ENCODE measurements around the gene PCDHB4. TPM values are rescaled to one million over a fixed set of nuclear protein-coding genes. Genes with fewer than 3 reads are reported as not detected.
"Not testable (repeated sequence)": the region's sequence is repeated elsewhere in the genome, so short reads cannot be mapped to it uniquely, and the experiment has no call there.

The PCDHB4 gene
- total RNA-seq, 1 donor from 2014 or later = 2.0 TPM

- Mint-ChIP-seq H3K4me3 (ENCODE audit: unreplicated experiment) (peak within 1 kb of the TSS; percentile 77), H3K9me3 (ENCODE audit: low read depth) (peaks cover 72% of the 10 kb centered on the region), H3K27me3 (ENCODE audit: low read depth) (no peaks in the 10 kb centered on the region), H3K27ac (ENCODE audit: unreplicated experiment) (peak within 1 kb of the TSS; percentile 84), H3K36me3 (ENCODE audit: low read depth) (peaks cover 53% of the 10 kb centered on the region), H3K4me1 (ENCODE audit: low read depth) (no peaks in the 10 kb centered on the region)
- no peak for DNase-seq (ENCODE audit: low spot score)
- TF ChIP-seq, protein P1, sequence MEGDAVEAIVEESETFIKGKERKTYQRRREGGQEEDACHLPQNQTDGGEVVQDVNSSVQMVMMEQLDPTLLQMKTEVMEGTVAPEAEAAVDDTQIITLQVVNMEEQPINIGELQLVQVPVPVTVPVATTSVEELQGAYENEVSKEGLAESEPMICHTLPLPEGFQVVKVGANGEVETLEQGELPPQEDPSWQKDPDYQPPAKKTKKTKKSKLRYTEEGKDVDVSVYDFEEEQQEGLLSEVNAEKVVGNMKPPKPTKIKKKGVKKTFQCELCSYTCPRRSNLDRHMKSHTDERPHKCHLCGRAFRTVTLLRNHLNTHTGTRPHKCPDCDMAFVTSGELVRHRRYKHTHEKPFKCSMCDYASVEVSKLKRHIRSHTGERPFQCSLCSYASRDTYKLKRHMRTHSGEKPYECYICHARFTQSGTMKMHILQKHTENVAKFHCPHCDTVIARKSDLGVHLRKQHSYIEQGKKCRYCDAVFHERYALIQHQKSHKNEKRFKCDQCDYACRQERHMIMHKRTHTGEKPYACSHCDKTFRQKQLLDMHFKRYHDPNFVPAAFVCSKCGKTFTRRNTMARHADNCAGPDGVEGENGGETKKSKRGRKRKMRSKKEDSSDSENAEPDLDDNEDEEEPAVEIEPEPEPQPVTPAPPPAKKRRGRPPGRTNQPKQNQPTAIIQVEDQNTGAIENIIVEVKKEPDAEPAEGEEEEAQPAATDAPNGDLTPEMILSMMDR (IDR thresholded peaks at IDR 0.05) = peak; percentile 67
These were observed 13.6 kb downstream of the PCDHB4 start, which contains the start of gene PCDHB5 for GRCh38 chr5:141135030-141135717. Gene PCDHB5, plus strand, starts transcription at chr5:141135206. Its CDS starts 229 bp downstream, at chr5:141135435.

DNA sequence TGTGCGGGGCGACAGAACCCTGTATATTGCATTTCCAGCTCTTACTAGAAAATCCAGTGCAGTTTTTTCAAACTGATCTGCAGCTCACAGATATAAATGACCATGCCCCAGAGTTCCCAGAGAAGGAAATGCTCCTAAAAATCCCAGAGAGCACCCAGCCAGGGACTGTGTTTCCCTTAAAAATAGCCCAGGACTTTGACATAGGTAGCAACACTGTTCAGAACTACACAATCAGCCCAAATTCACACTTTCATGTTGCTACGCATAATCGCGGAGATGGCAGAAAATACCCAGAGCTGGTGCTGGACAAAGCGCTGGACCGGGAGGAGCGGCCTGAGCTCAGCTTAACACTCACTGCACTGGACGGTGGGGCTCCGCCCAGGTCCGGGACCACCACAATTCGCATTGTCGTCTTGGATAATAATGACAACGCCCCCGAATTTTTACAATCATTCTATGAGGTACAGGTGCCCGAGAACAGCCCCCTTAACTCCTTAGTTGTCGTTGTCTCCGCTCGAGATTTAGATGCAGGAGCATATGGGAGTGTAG lies 14.2 kb downstream of the PCDHB4 start:
- TF ChIP-seq, protein P1 (IDR thresholded peaks at IDR 0.05) = no peak
- Mint-ChIP-seq H3K36me3 (ENCODE audit: low read depth) (peaks cover 50% of the 10 kb centered on the region), H3K4me1 (ENCODE audit: low read depth) (no peaks in the 10 kb centered on the region), H3K4me3 (ENCODE audit: unreplicated experiment) (peak overlapping the region; percentile 77), H3K27me3 (ENCODE audit: low read depth) (no peaks in the 10 kb centered on the region), H3K27ac (ENCODE audit: unreplicated experiment) (peak overlapping the region; percentile 84), H3K9me3 (ENCODE audit: low read depth) (peaks cover 68% of the 10 kb centered on the region)
- no peak for DNase-seq (ENCODE audit: low spot score)

DNA sequence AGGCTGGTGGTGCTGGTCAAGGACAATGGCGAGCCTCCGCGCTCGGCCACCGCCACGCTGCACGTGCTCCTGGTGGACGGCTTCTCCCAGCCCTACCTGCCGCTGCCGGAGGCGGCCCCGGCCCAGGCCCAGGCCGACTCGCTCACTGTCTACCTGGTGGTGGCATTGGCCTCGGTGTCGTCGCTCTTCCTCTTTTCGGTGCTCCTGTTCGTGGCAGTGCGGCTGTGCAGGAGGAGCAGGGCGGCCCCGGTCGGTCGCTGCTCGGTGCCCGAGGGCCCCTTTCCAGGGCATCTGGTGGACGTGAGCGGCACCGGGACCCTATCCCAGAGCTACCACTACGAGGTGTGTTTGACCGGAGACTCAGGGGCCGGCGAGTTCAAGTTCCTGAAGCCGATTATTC lies 15.7 kb downstream of the PCDHB4 start:
- peaks cover 50% of the 10 kb centered on the region for H3K36me3 Mint-ChIP-seq (ENCODE audit: low read depth)
- H3K9me3 Mint-ChIP-seq (ENCODE audit: low read depth) = peaks cover 67% of the 10 kb centered on the region
- not testable (repeated sequence) for DNase-seq (ENCODE audit: low spot score); H3K4me1 Mint-ChIP-seq (ENCODE audit: low read depth); H3K27ac Mint-ChIP-seq (ENCODE audit: unreplicated experiment); H3K27me3 Mint-ChIP-seq (ENCODE audit: low read depth); H3K4me3 Mint-ChIP-seq (ENCODE audit: unreplicated experiment)

- Mint-ChIP-seq H3K9me3 (ENCODE audit: low read depth) (peaks cover 61% of the 10 kb centered on the region), H3K27ac (ENCODE audit: unreplicated experiment) (no peak within 1 kb of the TSS), H3K36me3 (ENCODE audit: low read depth) (peaks cover 45% of the 10 kb centered on the region), H3K27me3 (ENCODE audit: low read depth) (no peaks in the 10 kb centered on the region), H3K4me3 (ENCODE audit: unreplicated experiment) (no peak within 1 kb of the TSS), H3K4me1 (ENCODE audit: low read depth) (no peaks in the 10 kb centered on the region)
- no peak for DNase-seq (ENCODE audit: low spot score)
- TF ChIP-seq, protein P1 (IDR thresholded peaks at IDR 0.05) = no peak
These were observed 28.2 kb downstream of the PCDHB4 start, which contains the start of gene PCDHB6 for GRCh38 chr5:141149812-141150211. Gene PCDHB6, plus strand, starts transcription at chr5:141150057. Its CDS starts 201 bp downstream, at chr5:141150258.

DNA sequence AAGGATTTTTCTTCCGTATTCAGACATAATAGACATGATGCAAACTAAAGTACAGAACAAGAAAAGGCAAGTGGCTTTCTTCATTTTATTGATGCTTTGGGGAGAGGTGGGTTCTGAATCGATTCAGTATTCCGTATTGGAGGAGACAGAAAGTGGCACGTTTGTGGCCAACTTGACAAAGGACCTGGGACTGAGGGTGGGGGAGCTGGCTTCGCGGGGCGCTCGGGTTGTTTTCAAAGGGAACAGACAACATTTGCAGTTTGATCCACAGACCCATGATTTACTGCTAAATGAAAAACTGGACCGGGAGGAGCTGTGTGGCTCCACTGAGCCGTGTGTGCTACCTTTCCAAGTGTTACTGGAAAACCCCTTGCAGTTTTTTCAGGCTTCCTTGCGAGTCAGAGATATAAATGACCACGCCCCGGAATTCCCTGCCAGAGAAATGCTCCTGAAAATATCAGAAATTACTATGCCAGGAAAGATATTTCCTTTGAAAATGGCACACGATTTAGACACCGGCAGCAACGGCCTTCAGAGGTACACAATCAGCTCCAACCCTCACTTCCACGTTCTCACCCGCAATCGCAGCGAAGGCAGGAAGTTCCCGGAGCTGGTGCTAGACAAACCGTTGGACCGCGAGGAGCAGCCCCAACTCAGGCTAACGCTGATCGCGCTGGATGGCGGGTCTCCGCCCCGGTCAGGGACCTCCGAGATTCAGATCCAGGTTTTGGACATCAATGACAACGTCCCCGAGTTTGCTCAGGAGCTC lies 28.8 kb downstream of the PCDHB4 start:
- Mint-ChIP-seq H3K27me3 (ENCODE audit: low read depth) (no peaks in the 10 kb centered on the region), H3K27ac (ENCODE audit: unreplicated experiment) (no peak overlapping the region), H3K9me3 (ENCODE audit: low read depth) (peaks cover 59% of the 10 kb centered on the region), H3K36me3 (ENCODE audit: low read depth) (peaks cover 45% of the 10 kb centered on the region), H3K4me1 (ENCODE audit: low read depth) (no peaks in the 10 kb centered on the region), H3K4me3 (ENCODE audit: unreplicated experiment) (no peak overlapping the region)
- DNase-seq (ENCODE audit: low spot score) = no peak
- TF ChIP-seq, protein P1 (IDR thresholded peaks at IDR 0.05) = no peak
